Activated CD8-positive, alpha-beta T cell treated with anti-CD3 and anti-CD28 coated beads for 36 hours (primary cell): ENCODE data around the gene SLC6A11. TPM values are rescaled to one million over a fixed set of nuclear protein-coding genes. Genes with fewer than 3 reads are reported as not detected.

Source experiments
- ATAC-seq: fragments of 200-7000 bp; cut with Tn5 transposase; one replicate; pipeline ENCODE4 v1.10.0; 2021; ENCODE audit warnings: mild to moderate bottlenecking, moderate library complexity
- CTCF ChIA-PET: fragments of 350-600 bp; sonication (Branson Sonifier 250); formaldehyde crosslinking; loops from one replicate; lab custom pipeline; 2021; ENCODE audit warnings: antibody characterized with exemption; lab: Charles Lee
- POLR2A ChIA-PET: fragments of 350-600 bp; sonication (Branson Sonifier 250); formaldehyde crosslinking; loops from one replicate; lab custom pipeline; 2021; ENCODE audit warnings: antibody characterized with exemption; lab: Charles Lee
- DNase-seq: peaks from one replicate; pipeline ENCODE4 v3.0.0-alpha.2; 2020
- H3K27ac Mint-ChIP-seq: one replicate; pipeline ENCODE4 v1.8.0; 2021; ENCODE audit warnings: mild to moderate bottlenecking, mixed read lengths
- H3K27me3 Mint-ChIP-seq: one replicate; pipeline ENCODE4 v1.8.0; 2021; ENCODE audit warnings: mixed read lengths
- H3K36me3 Mint-ChIP-seq: one replicate; pipeline ENCODE4 v1.8.0; 2021; ENCODE audit warnings: low read depth, mixed read lengths
- H3K4me1 Mint-ChIP-seq: one replicate; pipeline ENCODE4 v1.8.0; 2021; ENCODE audit warnings: low read depth, mixed read lengths
- H3K4me3 Mint-ChIP-seq: one replicate; pipeline ENCODE4 v1.8.0; 2021; ENCODE audit warnings: mild to moderate bottlenecking, moderate library complexity, mixed read lengths
- H3K9me3 Mint-ChIP-seq: one replicate; pipeline ENCODE4 v1.8.0; 2021; ENCODE audit warnings: mixed read lengths
- intact Hi-C: fragments of 100-400 bp; cut with micrococcal nuclease; formaldehyde crosslinking; loops from one replicate; pipeline ENCODE4 v1.10.0; 2022
- total RNA-seq, 2 experiments: library from RNA; stranded (reverse); gene quantifications; one replicate each; pipeline ENCODE4 v1.2.3, GENCODE V29; 2021
- TF ChIP-seq, protein P1 (sequence below): fragments of 200-600 bp; IDR thresholded peaks from one replicate; pipeline ENCODE4 v1.8.0; 2022; ENCODE audit warnings: antibody characterized with exemption, mild to moderate bottlenecking

SLC6A11 gene
- total RNA-seq, 2 experiments from 2014 or later, result not detected

DNA sequence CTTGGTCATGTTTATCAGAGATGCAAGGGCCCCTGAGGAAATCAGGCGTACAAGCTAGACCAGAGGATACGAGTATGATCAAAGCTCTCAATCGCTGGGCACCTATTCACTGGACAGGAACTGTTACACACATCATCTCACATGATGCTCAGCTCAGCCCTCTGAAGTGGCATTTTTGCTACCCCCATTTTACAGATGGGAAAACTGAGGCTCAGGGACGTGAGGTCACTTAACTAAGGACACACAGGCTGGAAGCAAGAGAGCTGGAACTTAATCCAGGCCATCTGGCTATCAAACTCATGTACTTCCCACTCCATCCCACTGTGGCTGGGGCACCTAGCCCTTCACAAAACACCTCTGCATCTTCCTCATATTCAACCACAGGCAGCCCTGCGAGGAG, 103.6 kb downstream of the SLC6A11 start:
- no peak for DNase-seq
- H3K9me3 Mint-ChIP-seq, result no peaks in the 10 kb centered on the region
- ChIA-PET POLR2A (no interaction called here), CTCF (interaction anchor here (1.5 kb wide), 1 partner anchor 63 kb away, joined by 3 read pairs; no protein-coding TSS in a partner anchor)
- ATAC-seq, result no peak
- TF ChIP-seq, protein P1, sequence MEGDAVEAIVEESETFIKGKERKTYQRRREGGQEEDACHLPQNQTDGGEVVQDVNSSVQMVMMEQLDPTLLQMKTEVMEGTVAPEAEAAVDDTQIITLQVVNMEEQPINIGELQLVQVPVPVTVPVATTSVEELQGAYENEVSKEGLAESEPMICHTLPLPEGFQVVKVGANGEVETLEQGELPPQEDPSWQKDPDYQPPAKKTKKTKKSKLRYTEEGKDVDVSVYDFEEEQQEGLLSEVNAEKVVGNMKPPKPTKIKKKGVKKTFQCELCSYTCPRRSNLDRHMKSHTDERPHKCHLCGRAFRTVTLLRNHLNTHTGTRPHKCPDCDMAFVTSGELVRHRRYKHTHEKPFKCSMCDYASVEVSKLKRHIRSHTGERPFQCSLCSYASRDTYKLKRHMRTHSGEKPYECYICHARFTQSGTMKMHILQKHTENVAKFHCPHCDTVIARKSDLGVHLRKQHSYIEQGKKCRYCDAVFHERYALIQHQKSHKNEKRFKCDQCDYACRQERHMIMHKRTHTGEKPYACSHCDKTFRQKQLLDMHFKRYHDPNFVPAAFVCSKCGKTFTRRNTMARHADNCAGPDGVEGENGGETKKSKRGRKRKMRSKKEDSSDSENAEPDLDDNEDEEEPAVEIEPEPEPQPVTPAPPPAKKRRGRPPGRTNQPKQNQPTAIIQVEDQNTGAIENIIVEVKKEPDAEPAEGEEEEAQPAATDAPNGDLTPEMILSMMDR, result no peak
- H3K4me3 Mint-ChIP-seq, result no peak overlapping the region
- intact Hi-C loops, result no loop called here
- H3K36me3 Mint-ChIP-seq, result no peaks in the 10 kb centered on the region
- no peaks in the 10 kb centered on the region for H3K4me1 Mint-ChIP-seq
- H3K27ac Mint-ChIP-seq, result no peak overlapping the region
- H3K27me3 Mint-ChIP-seq, result peaks cover 7% of the 10 kb centered on the region

DNA sequence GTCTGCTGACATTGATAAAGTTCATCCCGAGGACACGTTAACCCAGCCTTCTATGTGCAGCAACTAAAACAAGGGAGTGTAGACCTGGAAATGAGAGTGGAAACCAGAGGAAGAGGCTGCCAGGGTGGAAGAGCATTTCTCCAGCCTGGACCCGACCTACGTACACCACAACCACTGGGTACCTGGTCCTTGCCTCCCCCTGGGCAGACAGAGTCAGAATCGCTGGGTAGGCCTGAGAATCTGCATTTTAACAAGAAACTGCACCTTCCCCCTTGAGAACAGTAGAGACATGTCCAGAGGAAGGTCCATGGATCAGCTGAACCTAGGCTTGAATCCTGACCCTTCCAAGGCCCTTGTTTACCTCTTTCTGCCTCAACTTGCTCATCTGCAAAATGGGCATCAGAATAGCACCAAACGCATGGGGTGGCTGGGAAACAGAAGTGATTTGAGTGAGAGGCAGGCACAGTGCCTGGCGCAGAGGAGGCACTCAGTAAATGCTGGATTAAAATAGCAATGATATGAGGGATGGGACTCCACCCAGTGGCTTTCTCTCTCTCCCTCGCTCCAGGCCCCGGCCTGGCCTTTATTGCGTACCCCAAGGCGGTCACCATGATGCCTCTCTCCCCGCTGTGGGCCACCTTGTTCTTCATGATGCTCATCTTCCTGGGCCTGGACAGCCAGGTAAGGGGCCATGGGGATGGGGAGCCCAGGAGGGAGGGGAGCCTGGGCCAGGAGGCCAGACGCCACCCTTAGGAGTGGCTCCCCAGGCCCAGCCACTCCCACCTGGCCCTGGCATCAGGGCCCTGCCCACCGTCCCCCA, 109.6 kb downstream of the SLC6A11 start:
- no peak overlapping the region for H3K4me3 Mint-ChIP-seq
- intact Hi-C loops, result no loop called here
- H3K4me1 Mint-ChIP-seq, result no peaks in the 10 kb centered on the region
- H3K9me3 Mint-ChIP-seq, result no peaks in the 10 kb centered on the region
- H3K36me3 Mint-ChIP-seq, result no peaks in the 10 kb centered on the region
- POLR2A ChIA-PET, result no interaction called here
- CTCF ChIA-PET, result no interaction called here
- DNase-seq (no peak), ATAC-seq (no peak)
- no peak overlapping the region for H3K27ac Mint-ChIP-seq
- TF ChIP-seq, protein P1, result no peak
- peaks cover 4% of the 10 kb centered on the region for H3K27me3 Mint-ChIP-seq

DNA sequence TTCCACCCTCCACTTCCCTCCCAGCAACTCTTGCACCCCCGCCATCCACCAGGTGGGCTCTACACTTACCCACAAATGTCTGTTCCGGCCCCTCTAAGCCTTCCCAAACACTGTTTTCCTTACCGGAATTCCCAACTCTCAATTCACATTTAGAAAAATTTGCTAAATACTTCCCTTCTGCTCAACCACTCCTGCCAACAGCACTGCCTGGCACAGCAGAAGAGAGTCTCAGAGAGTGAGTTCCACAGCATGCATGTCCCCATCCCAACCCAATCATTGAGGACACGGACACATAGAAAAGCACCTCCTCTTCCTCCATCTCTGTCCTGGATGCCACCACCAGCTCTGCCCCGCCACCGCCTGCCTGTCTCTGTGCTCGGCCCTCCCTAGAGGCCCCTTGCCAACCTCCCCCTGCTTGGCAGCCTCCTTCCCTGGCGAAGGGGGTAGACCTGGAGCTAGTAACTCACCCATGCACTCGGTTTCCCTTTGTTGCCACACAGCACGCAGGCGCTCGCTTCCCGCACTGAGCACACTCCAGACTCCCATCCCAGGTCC, 110.3 kb downstream of the SLC6A11 start:
- no peak for ATAC-seq
- H3K4me3 Mint-ChIP-seq, result no peak overlapping the region
- intact Hi-C loops, result no loop called here

DNA sequence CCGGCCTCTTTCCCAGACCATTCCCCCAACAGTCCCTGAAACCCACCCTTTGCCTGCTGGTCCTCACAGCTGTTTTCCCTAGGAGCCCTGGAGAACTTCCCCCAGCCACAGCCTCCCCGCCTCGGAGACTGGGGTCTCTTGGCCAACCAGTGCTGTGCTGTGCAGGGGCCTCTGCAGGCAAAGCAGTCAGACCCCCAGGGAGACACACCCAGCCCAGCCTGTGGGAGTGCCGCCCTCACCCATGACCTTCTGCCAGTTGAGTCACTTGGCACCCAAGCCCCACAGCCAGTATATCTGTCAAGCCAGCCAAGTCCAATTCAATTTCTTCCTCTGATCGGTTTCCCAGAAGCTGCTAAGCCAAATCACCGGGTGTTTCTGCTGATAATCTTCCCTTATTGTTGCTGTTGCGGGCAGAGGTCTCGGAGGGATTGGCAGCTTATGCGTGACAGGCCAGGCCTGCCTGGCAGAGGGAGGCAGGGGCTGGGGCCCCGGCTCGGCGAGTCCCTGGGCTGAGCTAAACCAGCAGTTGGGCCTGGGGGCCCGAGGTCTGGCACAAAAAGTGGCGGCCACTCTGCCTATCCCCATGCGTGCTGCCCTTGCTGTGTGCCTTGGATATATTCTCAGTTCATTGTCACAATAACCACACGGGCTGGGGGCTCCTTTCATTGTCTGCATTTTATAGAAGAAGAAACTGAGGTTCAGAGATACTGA, 110.9 kb downstream of the SLC6A11 start:
- no peak overlapping the region for H3K4me3 Mint-ChIP-seq
- no peak for DNase-seq
- TF ChIP-seq, protein P1, result no peak

More for the DNA sequence above, 110.3 kb downstream of the SLC6A11 start:
- CTCF ChIA-PET, result no interaction called here
- Mint-ChIP-seq H3K27me3 (peaks cover 2% of the 10 kb centered on the region), H3K27ac (no peak overlapping the region), H3K4me1 (no peaks in the 10 kb centered on the region), H3K9me3 (no peaks in the 10 kb centered on the region), H3K36me3 (no peaks in the 10 kb centered on the region)
- TF ChIP-seq, protein P1, result no peak
- POLR2A ChIA-PET, result interaction anchor here (0.5 kb wide), 1 partner anchor 88 kb away, joined by 3 read pairs; no protein-coding TSS in a partner anchor
- no peak for DNase-seq

More for the DNA sequence above, 110.9 kb downstream of the SLC6A11 start:
- Mint-ChIP-seq H3K4me1 (no peaks in the 10 kb centered on the region), H3K27me3 (peaks cover 2% of the 10 kb centered on the region), H3K27ac (no peak overlapping the region), H3K9me3 (no peaks in the 10 kb centered on the region), H3K36me3 (no peaks in the 10 kb centered on the region)
- intact Hi-C loops, result no loop called here
- ATAC-seq, result no peak
- POLR2A ChIA-PET, result interaction anchor here (0.5 kb wide), 1 partner anchor 87 kb away, joined by 3 read pairs; no protein-coding TSS in a partner anchor
- CTCF ChIA-PET, result no interaction called here
